GM12872 (cell line): ENCODE results near the gene MMAA.

Experiments used
- TF ChIP-seq, protein P1 (sequence below): IDR thresholded peaks from 3 replicates; pipeline ENCODE4 v1.5.1; 2011; ENCODE audit warnings: low read depth, mild to moderate bottlenecking, low read length, moderate library complexity; ENCODE audit not compliant: insufficient read depth

Gene MMAA

DNA sequence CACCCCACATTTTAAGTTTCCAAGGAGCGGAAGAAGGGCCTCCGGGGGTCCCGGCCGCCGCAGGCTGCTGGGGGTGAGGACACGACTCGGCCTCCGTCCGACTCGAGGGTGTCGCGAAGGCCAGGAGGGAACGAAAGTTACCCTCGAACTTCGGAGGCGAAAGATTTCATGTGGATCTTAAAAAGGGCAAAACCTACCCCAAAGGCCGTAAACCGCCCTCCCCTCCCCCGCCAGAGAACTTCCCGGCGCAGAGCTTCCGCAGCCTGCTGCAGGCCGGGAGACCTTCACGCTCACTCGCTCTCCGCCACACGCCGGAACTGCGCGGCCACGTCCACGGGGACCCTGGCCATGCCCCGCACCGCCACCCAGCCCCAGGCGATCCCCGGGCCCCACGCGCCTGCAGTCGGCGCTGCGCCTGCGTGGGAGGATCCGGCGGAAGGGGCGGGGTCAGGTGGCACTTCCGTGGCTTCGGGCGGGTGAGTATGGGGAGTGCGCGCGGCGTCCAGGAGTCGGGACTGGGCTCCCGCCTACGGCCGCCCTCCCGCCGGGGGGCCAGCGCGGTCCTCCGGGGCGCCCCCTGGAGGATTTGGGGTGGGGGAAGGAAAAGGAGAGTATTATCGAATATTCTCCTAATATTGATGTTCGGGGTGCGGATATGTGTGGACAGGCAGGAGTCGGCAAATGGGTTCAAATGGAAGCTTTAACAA is at the start of gene MMAA:
Gene MMAA, plus strand, starts transcription at position 454 of the 707 bp plus-strand sequence. CDS start 19,755 bp downstream, outside the sequence.
- TF ChIP-seq, protein P1, sequence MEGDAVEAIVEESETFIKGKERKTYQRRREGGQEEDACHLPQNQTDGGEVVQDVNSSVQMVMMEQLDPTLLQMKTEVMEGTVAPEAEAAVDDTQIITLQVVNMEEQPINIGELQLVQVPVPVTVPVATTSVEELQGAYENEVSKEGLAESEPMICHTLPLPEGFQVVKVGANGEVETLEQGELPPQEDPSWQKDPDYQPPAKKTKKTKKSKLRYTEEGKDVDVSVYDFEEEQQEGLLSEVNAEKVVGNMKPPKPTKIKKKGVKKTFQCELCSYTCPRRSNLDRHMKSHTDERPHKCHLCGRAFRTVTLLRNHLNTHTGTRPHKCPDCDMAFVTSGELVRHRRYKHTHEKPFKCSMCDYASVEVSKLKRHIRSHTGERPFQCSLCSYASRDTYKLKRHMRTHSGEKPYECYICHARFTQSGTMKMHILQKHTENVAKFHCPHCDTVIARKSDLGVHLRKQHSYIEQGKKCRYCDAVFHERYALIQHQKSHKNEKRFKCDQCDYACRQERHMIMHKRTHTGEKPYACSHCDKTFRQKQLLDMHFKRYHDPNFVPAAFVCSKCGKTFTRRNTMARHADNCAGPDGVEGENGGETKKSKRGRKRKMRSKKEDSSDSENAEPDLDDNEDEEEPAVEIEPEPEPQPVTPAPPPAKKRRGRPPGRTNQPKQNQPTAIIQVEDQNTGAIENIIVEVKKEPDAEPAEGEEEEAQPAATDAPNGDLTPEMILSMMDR, result peak; percentile 70

DNA sequence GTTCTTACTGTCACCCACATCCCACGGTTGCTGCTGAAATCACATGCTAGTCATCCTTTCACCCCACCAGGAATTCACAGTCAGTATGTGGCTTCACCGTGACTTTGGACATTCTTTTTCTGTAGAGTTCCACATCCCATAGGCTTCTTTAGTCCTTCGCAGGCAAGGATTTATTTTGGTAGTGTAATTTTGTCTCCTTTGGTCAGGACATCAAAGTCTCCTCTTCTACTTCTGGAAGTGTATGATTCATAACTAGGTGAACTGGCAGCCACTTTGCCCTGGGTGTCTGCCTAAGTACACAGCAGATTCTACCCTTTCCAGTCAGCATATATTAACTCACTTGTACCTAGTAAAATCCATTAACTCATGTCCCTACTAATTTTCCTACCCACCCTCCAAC is 38.3 kb upstream of the MMAA start:
- TF ChIP-seq, protein P1, result no peak

DNA sequence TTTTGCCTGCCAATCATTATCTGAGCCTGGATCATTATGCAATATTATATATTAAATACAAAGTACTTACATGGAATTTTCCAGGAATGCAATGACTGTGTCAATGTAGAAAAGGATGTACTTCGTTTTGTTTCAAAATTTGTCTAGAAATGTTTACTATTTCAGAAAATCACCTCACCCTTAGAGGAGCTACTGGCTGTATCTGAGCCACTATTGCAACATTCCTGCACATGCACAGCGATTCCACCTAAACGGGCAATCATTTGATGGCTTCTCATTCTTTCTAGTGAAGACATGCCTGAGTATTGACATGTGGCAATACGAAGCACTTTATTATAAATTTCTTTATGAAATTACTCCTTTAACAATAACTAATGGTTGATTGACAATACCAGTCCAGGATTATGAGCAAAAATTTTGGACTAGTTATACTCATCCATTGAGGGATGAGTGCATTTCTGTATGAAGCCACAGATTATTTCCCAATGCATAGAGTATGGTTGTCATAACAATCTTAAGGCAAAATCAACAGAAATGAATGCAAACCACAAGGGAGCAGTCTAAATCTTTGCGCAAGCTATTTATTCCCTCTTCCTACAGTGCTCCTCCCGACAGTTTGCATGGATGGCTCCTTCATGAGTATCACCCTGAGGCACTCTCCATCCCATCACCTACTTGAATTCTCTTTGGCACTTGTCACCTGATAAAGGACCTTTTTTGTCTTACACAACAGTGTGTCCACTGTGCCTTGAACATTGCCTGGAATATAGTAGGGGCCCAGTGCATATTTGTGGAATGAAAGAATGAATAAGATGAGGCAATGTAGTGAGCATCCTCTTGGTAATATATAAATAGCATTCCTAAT is 35.8 kb upstream of the MMAA start:
- TF ChIP-seq, protein P1, result no peak

DNA sequence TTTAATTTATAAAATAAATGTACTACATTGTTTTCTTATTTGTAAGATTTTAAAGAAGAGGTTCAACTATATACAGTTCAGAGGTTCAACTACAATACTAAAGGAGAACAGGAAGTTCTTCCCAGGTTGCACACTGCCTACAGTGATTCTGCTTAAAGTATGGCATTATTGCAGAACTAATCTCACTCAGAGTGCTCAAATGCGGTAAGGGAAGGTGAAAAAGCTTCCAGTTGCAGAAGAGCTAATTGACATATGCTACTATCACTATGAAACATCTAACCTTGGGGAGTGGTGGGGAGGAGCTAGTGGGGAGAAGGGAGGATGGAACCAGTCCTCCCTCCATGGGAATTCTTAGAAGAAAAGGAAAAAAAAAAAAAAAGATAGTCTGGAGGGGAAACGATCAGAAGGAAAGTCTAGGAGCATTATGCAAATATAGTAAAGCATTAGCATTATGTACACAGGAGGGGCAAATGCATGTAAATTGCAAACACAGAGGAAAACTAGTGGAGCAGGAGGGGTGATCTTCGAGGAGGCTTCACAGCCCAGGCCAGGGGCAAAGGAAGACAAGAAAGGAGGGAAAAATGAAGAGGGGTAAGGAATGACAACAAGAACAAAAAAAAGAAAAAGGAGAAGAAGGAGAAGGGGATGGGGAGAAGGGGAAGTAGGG is 32.0 kb upstream of the MMAA start:
- TF ChIP-seq, protein P1, result no peak

DNA sequence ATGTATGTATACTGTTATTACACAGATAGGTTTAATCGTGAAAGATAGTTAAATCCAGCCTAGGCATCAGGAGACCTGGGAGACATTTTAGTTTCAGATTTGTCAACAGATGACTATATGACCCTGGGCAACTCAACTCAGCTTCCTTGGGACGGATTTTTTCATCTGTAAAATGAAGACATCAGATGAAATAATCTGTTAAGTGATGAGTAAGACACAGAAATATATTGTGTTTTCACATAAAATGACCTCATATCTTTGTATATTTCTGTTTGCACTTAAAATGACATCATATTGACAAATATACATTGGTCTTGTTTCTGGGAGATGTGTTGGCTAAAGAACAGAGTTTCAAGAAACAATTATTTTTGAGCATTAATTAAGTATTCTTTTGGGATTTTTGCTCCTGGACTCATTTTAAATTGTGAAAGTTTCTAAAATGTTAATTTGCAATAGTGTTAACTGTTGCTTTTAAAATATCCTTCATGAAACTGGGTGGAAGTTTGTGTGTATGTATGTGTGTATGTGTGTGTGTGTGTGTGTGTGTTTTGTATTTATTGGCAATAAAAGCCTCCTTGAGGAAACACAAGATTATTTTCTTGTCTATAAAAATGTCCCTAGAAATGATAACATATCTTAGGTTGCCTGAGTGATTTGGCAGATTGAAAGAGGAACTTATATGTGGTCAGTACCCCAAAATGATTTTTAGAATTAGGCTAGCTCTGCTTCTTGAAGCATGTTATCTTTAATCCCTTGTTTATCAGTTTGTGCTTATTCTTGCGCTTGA is 29.1 kb upstream of the MMAA start:
- TF ChIP-seq, protein P1, result no peak

DNA sequence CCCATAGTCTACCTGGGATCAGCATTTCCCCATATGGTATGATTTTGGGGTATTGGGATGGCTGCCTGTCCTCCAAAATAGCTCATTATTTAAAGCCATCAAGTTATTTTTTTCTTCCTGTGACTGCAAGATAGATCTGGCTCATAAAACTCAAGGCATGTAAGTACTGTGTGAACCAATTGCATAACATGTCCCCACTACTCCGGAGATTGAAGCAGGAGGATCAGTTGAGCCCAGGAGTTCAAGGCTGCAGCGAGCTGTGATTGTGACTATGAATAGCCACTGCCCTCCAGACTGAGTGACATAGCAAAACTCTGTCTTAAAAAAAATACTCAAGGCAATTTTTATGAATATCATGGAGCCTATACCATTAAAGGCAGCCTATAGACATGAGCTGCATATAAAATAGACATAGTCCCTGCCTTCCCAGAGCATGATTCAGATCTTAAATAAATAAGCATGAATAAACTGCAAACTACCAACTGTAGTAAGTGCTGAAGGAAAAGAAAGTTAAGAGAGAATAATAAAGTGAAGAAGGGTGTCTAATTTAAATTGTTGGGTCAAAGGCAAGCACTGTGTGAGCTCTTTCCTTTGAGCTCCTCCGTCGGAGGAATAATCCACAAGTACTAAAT is 16.9 kb upstream of the MMAA start:
- TF ChIP-seq, protein P1, result no peak
